Uterus (tissue), 2 donors: Measurements from ENCODE around the gene CDX2.

Experiments used
- CTCF ChIP-seq, 4 experiments: fragments of 200-600 bp in 2 of 4; fragments of 450-650 bp in 2 of 4; sonication (generic) in 2 of 4; IDR thresholded peaks; one replicate each; pipeline ENCODE4 v1.5.1; 2016 to 2019; ENCODE audit warnings: antibody characterized with exemption in 4 of 4, mild to moderate bottlenecking in 2 of 4, moderate library complexity in 1 of 4
- POLR2A ChIP-seq, 2 donors: fragments of 450-650 bp; IDR thresholded peaks; one replicate each; pipeline ENCODE4 v1.6.1; 2016; ENCODE audit warnings: antibody characterized with exemption in 2 of 2, mild to moderate bottlenecking in 1 of 2, moderate library complexity in 1 of 2

GRCh38 chr13:27954406-27954851, 14.7 kb downstream of the CDX2 start:
- no peak for TF ChIP-seq CTCF (IDR thresholded peaks at IDR 0.05)
- no peak for TF ChIP-seq POLR2A (IDR thresholded peaks at IDR 0.05)
